ENCODE results near the gene MYO5B. TPM values are rescaled to one million over a fixed set of nuclear protein-coding genes. Genes with fewer than 3 reads are reported as not detected.

MYO5B gene
- polyA plus RNA-seq, 2 of the 4 experiments (the other 2 are of a cell fraction) = 6.4 to 18.4 TPM

- POLR2A ChIA-PET = no interaction called here
- H3K9me3 ChIP-seq = no peaks in the 10 kb centered on the region
- TF ChIP-seq EP300 (IDR thresholded peaks at IDR 0.05) (no peak), POLR2AphosphoS2 (conservative IDR thresholded peaks at IDR 0.05; ENCODE audit: low read length) (no peak), NFE2L2 (conservative IDR thresholded peaks at IDR 0.05; ENCODE audit: low read length) (no peak), GATA3 (IDR thresholded peaks at IDR 0.05; ENCODE audit: borderline replicate concordance) (no peak), RFX5 (IDR thresholded peaks at IDR 0.05) (no peak), JUNB (IDR thresholded peaks at IDR 0.05) (no peak), RARB (CRISPR knock-in tag; IDR thresholded peaks at IDR 0.05) (no peak), KDM1A (IDR thresholded peaks at IDR 0.05; ENCODE audit: low read depth) (no peak), EHMT2 (IDR thresholded peaks at IDR 0.05; ENCODE audit: low read depth) (no peak), FOSL2 (IDR thresholded peaks at IDR 0.05) (no peak), FOSL2 (CRISPR knock-in tag; IDR thresholded peaks at IDR 0.05) (no peak), USF2 (IDR thresholded peaks at IDR 0.05) (no peak), HEYL (CRISPR knock-in tag; IDR thresholded peaks at IDR 0.05) (no peak), TP53 (CRISPR knock-in tag; IDR thresholded peaks at IDR 0.05) (no peak), FOSB (CRISPR knock-in tag; IDR thresholded peaks at IDR 0.05) (no peak), HES2 (IDR thresholded peaks at IDR 0.05) (no peak), ZFP36 (IDR thresholded peaks at IDR 0.05; ENCODE audit: borderline replicate concordance, partially characterized antibody) (no peak), BHLHE40 (IDR thresholded peaks at IDR 0.05; ENCODE audit: low read depth, low read length) (no peak)
- TF ChIP-seq, protein P1, sequence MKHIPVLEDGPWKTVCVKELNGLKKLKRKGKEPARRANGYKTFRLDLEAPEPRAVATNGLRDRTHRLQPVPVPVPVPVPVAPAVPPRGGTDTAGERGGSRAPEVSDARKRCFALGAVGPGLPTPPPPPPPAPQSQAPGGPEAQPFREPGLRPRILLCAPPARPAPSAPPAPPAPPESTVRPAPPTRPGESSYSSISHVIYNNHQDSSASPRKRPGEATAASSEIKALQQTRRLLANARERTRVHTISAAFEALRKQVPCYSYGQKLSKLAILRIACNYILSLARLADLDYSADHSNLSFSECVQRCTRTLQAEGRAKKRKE (CRISPR knock-in tag; IDR thresholded peaks at IDR 0.05; ENCODE audit: low read depth) = no peak
- FAIRE-seq (no peak), DNase-seq (ENCODE audit: low read depth in 1 of 2, low spot score in 1 of 2) (no peak), ATAC-seq (no peak)
- H3K4me3 ChIP-seq = no peak overlapping the region
- H3K27ac ChIP-seq = no peak overlapping the region
- WGBS (ENCODE audit: missing lambda C conversion rate) = 7% methylated on average over 2 of the region's 2 CpGs
- H3K4me2 ChIP-seq = no peak overlapping the region
- H3K4me1 ChIP-seq = no peaks in the 10 kb centered on the region
- CTCF ChIA-PET = no interaction called here
Observed at GRCh38 chr18:49884959-49885358, 310.0 kb downstream of the MYO5B start.

GRCh38 chr18:49884465-49884864 is 310.5 kb downstream of the MYO5B start:
- Histone ChIP-seq H3K4me3 (no peak overlapping the region), H3K4me1 (no peaks in the 10 kb centered on the region), H3K9me3 (no peaks in the 10 kb centered on the region), H3K27ac (no peak overlapping the region), H3K4me2 (no peak overlapping the region)
- FAIRE-seq (no peak), ATAC-seq (no peak), DNase-seq (ENCODE audit: low read depth in 1 of 2, low spot score in 1 of 2) (no peak)
- no peak for TF ChIP-seq NPAS2 (CRISPR knock-in tag; IDR thresholded peaks at IDR 0.05; ENCODE audit: borderline replicate concordance)
- TF ChIP-seq, protein P2, sequence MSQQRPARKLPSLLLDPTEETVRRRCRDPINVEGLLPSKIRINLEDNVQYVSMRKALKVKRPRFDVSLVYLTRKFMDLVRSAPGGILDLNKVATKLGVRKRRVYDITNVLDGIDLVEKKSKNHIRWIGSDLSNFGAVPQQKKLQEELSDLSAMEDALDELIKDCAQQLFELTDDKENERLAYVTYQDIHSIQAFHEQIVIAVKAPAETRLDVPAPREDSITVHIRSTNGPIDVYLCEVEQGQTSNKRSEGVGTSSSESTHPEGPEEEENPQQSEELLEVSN (IDR thresholded peaks at IDR 0.05; ENCODE audit: borderline replicate concordance, low read depth) = no peak
- TF ChIP-seq SREBF2 (IDR thresholded peaks at IDR 0.05) = no peak
- TF ChIP-seq, protein P3, sequence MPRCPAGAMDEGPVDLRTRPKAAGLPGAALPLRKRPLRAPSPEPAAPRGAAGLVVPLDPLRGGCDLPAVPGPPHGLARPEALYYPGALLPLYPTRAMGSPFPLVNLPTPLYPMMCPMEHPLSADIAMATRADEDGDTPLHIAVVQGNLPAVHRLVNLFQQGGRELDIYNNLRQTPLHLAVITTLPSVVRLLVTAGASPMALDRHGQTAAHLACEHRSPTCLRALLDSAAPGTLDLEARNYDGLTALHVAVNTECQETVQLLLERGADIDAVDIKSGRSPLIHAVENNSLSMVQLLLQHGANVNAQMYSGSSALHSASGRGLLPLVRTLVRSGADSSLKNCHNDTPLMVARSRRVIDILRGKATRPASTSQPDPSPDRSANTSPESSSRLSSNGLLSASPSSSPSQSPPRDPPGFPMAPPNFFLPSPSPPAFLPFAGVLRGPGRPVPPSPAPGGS (IDR thresholded peaks at IDR 0.05) = no peak
- TF ChIP-seq CHD4 (IDR thresholded peaks at IDR 0.05; ENCODE audit: borderline replicate concordance) = no peak
- TF ChIP-seq CBX8 (IDR thresholded peaks at IDR 0.05) = no peak
- no peak for TF ChIP-seq PHF8 (IDR thresholded peaks at IDR 0.05; ENCODE audit: borderline replicate concordance, low read depth)
- no peak for TF ChIP-seq RCOR1 (IDR thresholded peaks at IDR 0.05; ENCODE audit: low read depth, low read length)
- TF ChIP-seq FOSB (CRISPR knock-in tag; IDR thresholded peaks at IDR 0.05) = no peak
- TF ChIP-seq GATA3 (IDR thresholded peaks at IDR 0.05; ENCODE audit: borderline replicate concordance) = no peak
- no peak for TF ChIP-seq HOXB5 (CRISPR knock-in tag; IDR thresholded peaks at IDR 0.05)
- TF ChIP-seq EP300 (IDR thresholded peaks at IDR 0.05) = no peak
- TF ChIP-seq ZFP36 (IDR thresholded peaks at IDR 0.05; ENCODE audit: borderline replicate concordance, partially characterized antibody) = no peak
- TF ChIP-seq ZC3H11A (IDR thresholded peaks at IDR 0.05) = no peak
- TF ChIP-seq ESRRA (IDR thresholded peaks at IDR 0.05; ENCODE audit: borderline replicate concordance, low read length) = no peak
- no peak for TF ChIP-seq RNF2 (IDR thresholded peaks at IDR 0.05; ENCODE audit: borderline replicate concordance, low read depth)
- no peak for TF ChIP-seq TP53 (CRISPR knock-in tag; IDR thresholded peaks at IDR 0.05)
- TF ChIP-seq NFE2L2 (conservative IDR thresholded peaks at IDR 0.05; ENCODE audit: low read length) = no peak
- no peak for TF ChIP-seq ZNF302 (CRISPR knock-in tag; IDR thresholded peaks at IDR 0.05)
- 61% methylated on average over 4 of the region's 4 CpGs for WGBS (ENCODE audit: missing lambda C conversion rate)
- CTCF ChIA-PET = no interaction called here
- POLR2A ChIA-PET = no interaction called here

Data from A549 (cell line).